GM23248 (cell line): Measurements from ENCODE around the gene ZDHHC24.

Source experiments
- EZH2 ChIP-seq: fragments of 200-600 bp; sonication (generic); IDR thresholded peaks from 2 replicates; pipeline ENCODE4 v1.6.1; 2018; ENCODE audit warnings: antibody characterized with exemption, mild to moderate bottlenecking; ENCODE audit not compliant: insufficient read depth, poor library complexity, severe bottlenecking
- EZH2phosphoT487 ChIP-seq: fragments of 200-600 bp; sonication (generic); IDR thresholded peaks from 2 replicates; pipeline ENCODE4 v1.6.1; 2018; ENCODE audit warnings: antibody characterized with exemption, moderate library complexity, mild to moderate bottlenecking, low read depth; ENCODE audit not compliant: insufficient read depth

DNA sequence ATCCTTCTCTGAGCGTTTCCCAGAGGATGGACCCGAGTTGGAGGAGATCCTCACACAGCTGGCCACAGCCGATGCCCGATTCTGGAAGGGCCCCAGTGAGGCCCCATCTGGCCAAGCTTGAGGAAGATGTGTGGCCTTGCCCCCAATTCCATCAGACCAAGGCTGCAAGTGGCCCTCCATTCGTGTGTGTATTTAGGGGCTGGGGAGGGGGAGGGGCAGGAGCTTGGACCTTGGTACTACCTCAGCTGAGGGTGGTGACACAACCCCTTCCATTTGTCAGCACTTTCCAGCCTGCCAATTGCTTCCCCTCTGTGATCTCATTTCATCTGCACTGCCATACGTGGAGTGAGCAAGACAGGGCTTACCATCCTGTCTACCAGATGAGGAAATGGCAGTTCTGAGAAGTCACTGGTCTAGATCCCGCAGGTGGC lies 36.7 kb downstream of the ZDHHC24 start:
- TF ChIP-seq EZH2 (no peak), EZH2phosphoT487 (no peak)
